Activated B cell treated with CpG ODN at 0.5 μM for 24 hours (primary cell): ENCODE results near the gene TMEM164. TPM values are rescaled to one million over a fixed set of nuclear protein-coding genes. Genes with fewer than 3 reads are reported as not detected.

ENCODE experiments used
- ATAC-seq: fragments of 200-7000 bp; cut with Tn5 transposase; one replicate; pipeline ENCODE4 v1.10.0; 2021; ENCODE audit warnings: low read depth, mild to moderate bottlenecking, moderate library complexity
- CTCF ChIA-PET: fragments of 350-600 bp; sonication (Branson Sonifier 250); formaldehyde crosslinking; loops from one replicate; lab custom pipeline; 2021; ENCODE audit warnings: antibody characterized with exemption; lab: Charles Lee
- POLR2A ChIA-PET: fragments of 350-600 bp; sonication (Branson Sonifier 250); formaldehyde crosslinking; loops from one replicate; lab custom pipeline; 2021; ENCODE audit warnings: antibody characterized with exemption; lab: Charles Lee
- DNase-seq: peaks from one replicate; pipeline ENCODE4 v3.0.0; 2022
- H3K27ac Mint-ChIP-seq: one replicate; pipeline ENCODE4 v1.8.0; 2020; ENCODE audit warnings: mixed read lengths
- H3K27me3 Mint-ChIP-seq: one replicate; pipeline ENCODE4 v1.8.0; 2021; ENCODE audit warnings: mixed read lengths
- H3K36me3 Mint-ChIP-seq: one replicate; pipeline ENCODE4 v1.8.0; 2021; ENCODE audit warnings: low read depth, mixed read lengths
- H3K4me1 Mint-ChIP-seq: one replicate; pipeline ENCODE4 v1.8.0; 2021; ENCODE audit warnings: mixed read lengths
- H3K4me3 Mint-ChIP-seq: one replicate; pipeline ENCODE4 v1.8.0; 2020; ENCODE audit warnings: mild to moderate bottlenecking, mixed read lengths
- H3K9me3 Mint-ChIP-seq: one replicate; pipeline ENCODE4 v1.8.0; 2020; ENCODE audit warnings: mixed read lengths
- intact Hi-C: fragments of 100-400 bp; cut with micrococcal nuclease; formaldehyde crosslinking; loops from one replicate; pipeline ENCODE4 v1.15.1; 2024
- total RNA-seq: library from RNA; stranded (reverse); gene quantifications from 2 replicates; pipeline ENCODE4 v1.2.3, GENCODE V29; 2022
- TF ChIP-seq, protein P1 (sequence below): fragments of 200-600 bp; IDR thresholded peaks from one replicate; pipeline ENCODE4 v1.8.0; 2022; ENCODE audit warnings: antibody characterized with exemption, mild to moderate bottlenecking

Gene TMEM164
- total RNA-seq, 1 donor from 2014 or later = 21.8 TPM

DNA sequence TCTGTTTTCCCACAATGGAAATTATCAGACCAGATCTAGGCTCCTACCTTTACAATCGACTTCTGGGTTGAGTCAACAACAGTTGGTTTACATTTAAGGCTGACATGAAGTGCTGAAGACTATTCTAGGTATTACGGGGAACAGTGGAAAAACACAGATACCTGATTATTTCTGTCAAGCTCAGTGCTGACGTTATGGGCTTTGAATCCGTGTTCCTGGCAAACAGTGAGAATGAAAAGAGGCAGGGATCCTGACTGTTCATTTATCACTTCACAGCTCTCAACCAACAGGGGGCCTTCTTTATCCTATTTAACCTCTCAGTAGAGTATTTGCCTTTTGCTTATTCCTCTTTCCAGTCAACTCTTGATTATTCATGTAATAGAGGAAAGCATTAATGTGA is 43.1 kb downstream of the TMEM164 start:
- Mint-ChIP-seq H3K9me3 (no peaks in the 10 kb centered on the region), H3K4me3 (no peak overlapping the region), H3K36me3 (peaks cover 14% of the 10 kb centered on the region), H3K4me1 (peaks cover 24% of the 10 kb centered on the region), H3K27ac (no peak overlapping the region), H3K27me3 (no peaks in the 10 kb centered on the region)
- ChIA-PET POLR2A (no interaction called here), CTCF (interaction anchor here (1.6 kb wide), 1 partner anchor 101 kb away, joined by 4 read pairs; no protein-coding TSS in a partner anchor)
- no peak for DNase-seq
- intact Hi-C loops = no loop called here
- TF ChIP-seq, protein P1, sequence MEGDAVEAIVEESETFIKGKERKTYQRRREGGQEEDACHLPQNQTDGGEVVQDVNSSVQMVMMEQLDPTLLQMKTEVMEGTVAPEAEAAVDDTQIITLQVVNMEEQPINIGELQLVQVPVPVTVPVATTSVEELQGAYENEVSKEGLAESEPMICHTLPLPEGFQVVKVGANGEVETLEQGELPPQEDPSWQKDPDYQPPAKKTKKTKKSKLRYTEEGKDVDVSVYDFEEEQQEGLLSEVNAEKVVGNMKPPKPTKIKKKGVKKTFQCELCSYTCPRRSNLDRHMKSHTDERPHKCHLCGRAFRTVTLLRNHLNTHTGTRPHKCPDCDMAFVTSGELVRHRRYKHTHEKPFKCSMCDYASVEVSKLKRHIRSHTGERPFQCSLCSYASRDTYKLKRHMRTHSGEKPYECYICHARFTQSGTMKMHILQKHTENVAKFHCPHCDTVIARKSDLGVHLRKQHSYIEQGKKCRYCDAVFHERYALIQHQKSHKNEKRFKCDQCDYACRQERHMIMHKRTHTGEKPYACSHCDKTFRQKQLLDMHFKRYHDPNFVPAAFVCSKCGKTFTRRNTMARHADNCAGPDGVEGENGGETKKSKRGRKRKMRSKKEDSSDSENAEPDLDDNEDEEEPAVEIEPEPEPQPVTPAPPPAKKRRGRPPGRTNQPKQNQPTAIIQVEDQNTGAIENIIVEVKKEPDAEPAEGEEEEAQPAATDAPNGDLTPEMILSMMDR = no peak
- no peak for ATAC-seq

DNA sequence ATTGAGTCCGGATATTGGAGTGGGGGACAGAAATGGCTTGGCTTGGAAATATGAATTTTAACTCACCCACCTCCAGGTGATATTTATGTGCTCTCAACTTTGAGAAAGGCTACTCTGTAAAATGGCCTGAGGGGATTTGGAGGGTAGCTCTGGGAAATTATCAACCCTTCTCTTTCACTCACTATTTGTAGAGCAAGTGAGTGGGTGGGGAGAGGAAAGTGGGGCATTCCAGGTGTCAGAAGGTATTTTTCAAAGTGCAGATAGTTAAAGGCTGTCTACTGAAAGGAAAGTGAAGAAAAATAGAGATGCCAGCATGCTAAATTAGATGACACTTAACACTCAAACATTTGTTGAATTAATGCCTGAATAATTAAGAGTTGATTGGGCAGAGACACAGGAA is 44.1 kb downstream of the TMEM164 start:
- ChIA-PET CTCF (no interaction called here), POLR2A (no interaction called here)
- ATAC-seq (no peak), DNase-seq (no peak)
- TF ChIP-seq, protein P1 = no peak
- Mint-ChIP-seq H3K36me3 (peaks cover 14% of the 10 kb centered on the region), H3K4me1 (peaks cover 24% of the 10 kb centered on the region), H3K4me3 (no peak overlapping the region), H3K9me3 (no peaks in the 10 kb centered on the region), H3K27me3 (no peaks in the 10 kb centered on the region), H3K27ac (no peak overlapping the region)
- intact Hi-C loops = no loop called here

DNA sequence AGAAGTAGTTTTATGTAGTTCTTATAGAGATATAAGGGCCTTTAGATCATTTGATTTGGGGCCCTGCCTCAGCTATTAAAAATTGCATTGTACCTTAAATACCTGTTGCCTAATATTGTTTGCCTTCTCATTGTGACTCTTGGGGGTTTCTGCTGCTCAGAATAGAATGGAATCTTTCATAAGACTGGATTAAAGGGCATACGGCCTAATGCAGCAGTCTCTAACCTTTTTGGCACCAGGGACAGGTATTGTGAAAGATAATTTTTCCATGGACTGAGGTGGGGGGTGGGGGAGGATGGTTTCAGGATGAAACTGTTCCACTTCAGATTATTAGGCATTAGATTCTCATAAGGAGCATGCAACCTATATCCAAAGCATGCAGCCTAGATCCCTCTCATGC is 46.2 kb downstream of the TMEM164 start:
- CTCF ChIA-PET = no interaction called here

GRCh38 chrX:110050386-110050785 is 47.5 kb downstream of the TMEM164 start:
- CTCF ChIA-PET = no interaction called here
- Mint-ChIP-seq H3K9me3 (no peaks in the 10 kb centered on the region), H3K36me3 (peaks cover 25% of the 10 kb centered on the region), H3K27me3 (no peaks in the 10 kb centered on the region), H3K27ac (no peak overlapping the region), H3K4me3 (no peak overlapping the region), H3K4me1 (peaks cover 6% of the 10 kb centered on the region)
- TF ChIP-seq, protein P1 = no peak
- intact Hi-C loops = no loop called here
- no peak for DNase-seq
- POLR2A ChIA-PET = no interaction called here
- no peak for ATAC-seq

More for the DNA sequence above, 46.2 kb downstream of the TMEM164 start:
- peaks cover 18% of the 10 kb centered on the region for H3K36me3 Mint-ChIP-seq
- H3K27ac Mint-ChIP-seq = no peak overlapping the region
- POLR2A ChIA-PET = interaction anchor here (0.5 kb wide), 1 partner anchor 47 kb away, joined by 3 read pairs; no protein-coding TSS in a partner anchor
- H3K4me3 Mint-ChIP-seq = no peak overlapping the region
- no peak for ATAC-seq
- H3K27me3 Mint-ChIP-seq = no peaks in the 10 kb centered on the region
- DNase-seq = no peak
- TF ChIP-seq, protein P1 = no peak
- intact Hi-C loops = no loop called here
- H3K9me3 Mint-ChIP-seq = no peaks in the 10 kb centered on the region
- peaks cover 7% of the 10 kb centered on the region for H3K4me1 Mint-ChIP-seq

- intact Hi-C loops = no loop called here
- no peak overlapping the region for H3K27ac Mint-ChIP-seq
- no peak overlapping the region for H3K4me3 Mint-ChIP-seq
- H3K9me3 Mint-ChIP-seq = no peaks in the 10 kb centered on the region
- peaks cover 8% of the 10 kb centered on the region for H3K4me1 Mint-ChIP-seq
- DNase-seq (no peak), ATAC-seq (no peak)
- H3K27me3 Mint-ChIP-seq = no peaks in the 10 kb centered on the region
- TF ChIP-seq, protein P1 = no peak
- ChIA-PET CTCF (no interaction called here), POLR2A (no interaction called here)
- H3K36me3 Mint-ChIP-seq = peaks cover 29% of the 10 kb centered on the region
Measured at GRCh38 chrX:110050901-110051300, 48.0 kb downstream of the TMEM164 start.
